ENCODE measurements around the gene TSSK2. TPM values are rescaled to one million over a fixed set of nuclear protein-coding genes. Genes with fewer than 3 reads are reported as not detected.

The TSSK2 gene
- total and polyA plus RNA-seq, 2 of the 8 experiments (the other 6 are each of a cell fraction or from before 2014, with no cell fraction given): not detected

- H3K9ac ChIP-seq (replicated peaks in 1 of 4; ENCODE audit: extremely low read depth in 1 of 4, low read depth in 3 of 4, low read length in 3 of 4): no peak overlapping the region
- H4K91ac ChIP-seq (replicated peaks; ENCODE audit: insufficient read length, low read length): no peak overlapping the region
- no peak overlapping the region; the same call in 1 of the 2 replicates for H2BK12ac ChIP-seq (ENCODE audit: low read depth, low read length)
- CTCF ChIA-PET (ENCODE audit: partially characterized antibody): interaction anchor here (0.9 to 1.2 kb wide), 3 partner anchors 13 to 92 kb away, joined by 3 to 6 read pairs (median 3); no protein-coding TSS in a partner anchor
- H3K56ac ChIP-seq (replicated peaks; ENCODE audit: insufficient read length, low read depth, low read length): no peak overlapping the region
- H3K4me1 ChIP-seq (replicated peaks in 1 of 4; ENCODE audit: control insufficient read depth in 3 of 4, insufficient read depth in 4 of 4, low read length in 3 of 4): peaks cover 0 to 4% (median under 1%) of the 10 kb centered on the region in 4 experiments; a peak in 3 of 7 replicates
- no peak overlapping the region for H2AFZ ChIP-seq (ENCODE audit: low read length)
- H2AK5ac ChIP-seq (ENCODE audit: low read depth, low read length): no peak overlapping the region
- H2BK15ac ChIP-seq (ENCODE audit: low read length): no peak overlapping the region
- H3K79me2 ChIP-seq (ENCODE audit: control insufficient read depth in 1 of 2, insufficient read depth in 2 of 2, low read length in 2 of 2): no peaks in the 10 kb centered on the region
- FAIRE-seq (no peak), DNase-seq (ENCODE audit: low read depth in 1 of 2, low spot score in 2 of 2) (no peak)
- POLR2A ChIA-PET (ENCODE audit: partially characterized antibody): interaction anchor here (1.2 to 2.5 kb wide), 3 partner anchors 10 to 16 kb away, joined by 3 to 7 read pairs (median 3); no protein-coding TSS in a partner anchor
- H4K8ac ChIP-seq (ENCODE audit: extremely low read depth, insufficient read depth, low read length): no peak overlapping the region
- no peak overlapping the region for H2BK120ac ChIP-seq (replicated peaks; ENCODE audit: low read depth, low read length)
- H2BK5ac ChIP-seq (ENCODE audit: low read depth, low read length): no peak overlapping the region
- H3K23ac ChIP-seq (ENCODE audit: insufficient read length): no peak overlapping the region
- TF ChIP-seq TAF1 (IDR thresholded peaks at IDR 0.05; ENCODE audit: low read depth, low read length) (no peak), CBX5 (IDR thresholded peaks at IDR 0.05; ENCODE audit: low read depth, low read length) (no peak), CHD1 (IDR thresholded peaks at IDR 0.05; ENCODE audit: low read depth, low read length) (no peak), MAX (IDR thresholded peaks at IDR 0.05) (no peak), TEAD4 (IDR thresholded peaks at IDR 0.05; ENCODE audit: low read depth, low read length) (no peak), CEBPB (IDR thresholded peaks at IDR 0.05; ENCODE audit: low read depth, low read length) (no peak), SP4 (IDR thresholded peaks at IDR 0.05; ENCODE audit: low read length) (no peak), SIX5 (IDR thresholded peaks at IDR 0.05; ENCODE audit: low read depth, low read length) (no peak)
- H3K14ac ChIP-seq (ENCODE audit: insufficient read length): no peak overlapping the region
- no peak overlapping the region for H2BK20ac ChIP-seq (ENCODE audit: low read length)
- H3K4ac ChIP-seq (replicated peaks; ENCODE audit: insufficient read length, low read depth, low read length): no peak overlapping the region
- peaks cover 0 to 2% (median 0%) of the 10 kb centered on the region in 4 experiments; a peak in 1 of 8 replicates for H3K36me3 ChIP-seq (ENCODE audit: control insufficient read depth in 2 of 4, insufficient read depth in 4 of 4, low read length in 3 of 4)
- no peak overlapping the region for H3K4me3 ChIP-seq (ENCODE audit: extremely low read depth in 1 of 4, insufficient read depth in 2 of 4, low read depth in 3 of 4, low read length in 4 of 4)
- no peak overlapping the region for H4K5ac ChIP-seq (ENCODE audit: insufficient read length, low read depth, low read length)
- H4K20me1 ChIP-seq (replicated peaks in 1 of 2; ENCODE audit: control insufficient read depth in 1 of 2, insufficient read depth in 2 of 2, low read length in 2 of 2): peaks cover 3 to 4% of the 10 kb centered on the region in 2 experiments
- no peaks in the 10 kb centered on the region for H3K79me1 ChIP-seq (ENCODE audit: low read depth, low read length)
- 0 out of 7 replicates have a peak, but pooled peaks cover 0 to 2% (median under 1%) of the 10 kb centered on the region in 4 experiments for H3K27me3 ChIP-seq (replicated peaks in 1 of 4; ENCODE audit: control insufficient read depth in 3 of 4, extremely low read depth in 1 of 4, insufficient read depth in 3 of 4, low read length in 3 of 4)
- no peak overlapping the region for H3K4me2 ChIP-seq (ENCODE audit: insufficient read depth in 1 of 2, low read depth in 2 of 2, low read length in 2 of 2)
- H3K27ac ChIP-seq (ENCODE audit: low read depth, low read length): no peak overlapping the region
- H3K23me2 ChIP-seq (ENCODE audit: low read depth, low read length): peaks cover under 1% of the 10 kb centered on the region; the same call in 1 of the 2 replicates
- H3K18ac ChIP-seq (ENCODE audit: extremely low read depth, low read length): no peak overlapping the region
- no peaks in the 10 kb centered on the region for H3K9me3 ChIP-seq (ENCODE audit: insufficient read depth in 2 of 2, low read depth in 1 of 2, low read length in 1 of 2)
- 94% methylated on average over 6 of the region's 7 CpGs; no CpG with 5 or more reads in 1 of the 2 experiments for WGBS, 2 experiments (ENCODE audit: extremely low coverage in 1 of 2, insufficient coverage in 1 of 2, insufficient read length in 1 of 2, insufficient replicate concordance in 2 of 2, low coverage in 1 of 2, low lambda C conversion rate in 2 of 2, missing lambda C conversion rate in 1 of 2)
Measured at GRCh38 chr22:19128009-19128401, 3.1 kb upstream of the TSSK2 start.

All from H1 (cell line).